ENCODE data around the gene ESPN.
"Not testable (repeated sequence)": the region's sequence is repeated elsewhere in the genome, so short reads cannot be mapped to it uniquely, and the experiment has no call there.

Gene ESPN

DNA sequence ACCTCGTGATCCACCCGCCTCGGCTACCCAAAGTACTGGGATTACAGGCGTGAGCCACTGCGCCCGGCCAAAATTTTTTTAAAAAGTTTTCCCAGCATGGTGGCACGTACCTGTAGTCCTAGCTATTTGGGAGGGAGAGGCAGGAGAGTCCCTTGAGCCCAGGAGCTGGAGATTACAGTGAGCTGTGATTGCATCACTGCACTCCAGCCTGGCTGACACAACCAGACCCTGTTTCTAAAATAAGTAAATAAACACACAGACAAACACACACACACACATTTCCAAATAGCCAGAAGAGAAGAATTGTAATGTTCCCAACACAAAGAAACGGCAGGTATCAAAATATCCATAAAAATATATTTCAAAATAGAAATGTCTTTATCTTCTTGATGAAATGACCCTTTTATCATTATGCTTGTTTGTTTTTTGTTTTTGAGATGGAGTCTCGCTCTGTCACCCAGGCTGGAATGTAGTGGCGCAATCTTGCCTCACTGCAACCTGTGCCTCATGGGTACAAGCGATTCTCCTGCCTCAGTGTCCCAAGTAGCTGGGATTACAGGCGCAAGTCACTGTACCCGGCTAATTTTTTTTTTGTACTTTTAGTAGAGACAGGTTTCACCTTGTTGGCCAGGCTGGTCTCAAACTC lies 14.2 kb upstream of the ESPN start:
- DNase-seq: no peak

DNA sequence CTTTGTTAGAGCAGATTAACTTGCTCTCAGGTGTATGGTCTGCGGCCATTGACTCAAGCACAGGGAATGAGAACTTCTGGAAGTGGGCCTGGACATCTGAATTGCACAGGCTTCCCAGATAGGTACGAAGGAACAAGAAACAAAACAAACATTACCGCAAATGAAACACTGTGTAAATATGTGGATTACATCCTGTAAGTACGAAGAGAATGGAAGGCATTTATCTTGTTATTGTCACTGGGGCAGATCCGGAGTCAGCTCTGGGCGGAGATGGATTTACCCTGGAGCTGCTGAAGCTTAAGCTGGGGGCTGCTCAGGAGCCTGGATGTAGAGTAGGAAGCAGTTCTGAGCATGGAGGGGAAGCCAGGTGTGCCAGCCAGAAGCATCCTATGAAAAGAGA lies 11.7 kb upstream of the ESPN start:
- no peak for DNase-seq

DNA sequence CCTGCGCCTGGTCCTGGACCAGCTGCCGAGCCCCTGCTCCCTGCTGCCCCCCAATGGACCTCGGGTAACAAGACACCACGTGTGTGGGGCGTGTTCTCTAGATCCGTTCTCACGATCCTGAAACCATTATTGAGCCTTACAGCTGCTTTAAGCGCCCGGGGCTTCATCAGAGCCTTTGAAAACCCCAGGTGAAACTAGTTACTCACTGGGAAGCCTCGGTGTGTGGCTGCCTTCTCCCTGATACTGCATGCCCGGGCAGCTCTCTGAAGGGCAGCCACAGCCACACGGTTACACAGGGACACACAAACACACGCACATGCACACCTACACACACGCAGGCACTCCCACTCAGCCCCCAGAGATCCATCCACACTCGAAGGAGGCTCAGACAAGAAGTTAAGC lies 10.1 kb upstream of the ESPN start:
- no peak for DNase-seq

DNA sequence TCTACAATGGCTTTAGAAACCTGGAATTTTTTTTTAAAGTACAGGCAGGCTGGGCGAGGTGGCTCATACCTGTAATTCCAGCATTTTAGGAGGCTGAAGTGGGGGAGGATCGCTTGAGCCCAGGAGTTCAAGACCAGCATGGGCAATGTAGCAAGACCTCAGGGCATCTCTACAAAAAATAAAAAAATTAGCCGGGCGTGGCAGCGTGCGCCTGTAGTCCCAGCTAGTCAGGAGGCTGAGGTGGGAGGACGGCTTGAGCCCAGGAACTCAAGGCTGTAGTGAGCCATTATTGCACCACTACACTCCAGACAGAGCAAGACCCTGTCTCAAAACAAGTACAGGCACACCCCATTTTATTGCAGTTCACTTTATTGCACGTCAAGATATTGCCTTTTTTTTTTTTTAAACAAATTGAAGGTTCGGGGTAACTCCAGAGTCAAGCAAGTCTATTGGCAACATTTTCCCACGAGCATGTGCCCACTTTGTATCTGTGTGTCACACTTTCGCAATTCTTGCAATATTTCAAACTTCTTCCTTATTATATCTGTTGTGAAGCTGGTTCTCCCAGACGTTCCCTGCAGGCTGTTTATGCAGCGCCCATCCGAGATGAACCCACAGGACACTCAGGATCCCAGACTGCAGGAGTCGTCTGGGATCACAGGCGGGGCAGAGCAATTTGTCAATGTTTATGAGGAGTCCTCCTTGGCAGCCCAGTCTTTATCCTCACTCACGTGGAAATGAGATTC lies 9.5 kb upstream of the ESPN start:
- no peak for DNase-seq

DNA sequence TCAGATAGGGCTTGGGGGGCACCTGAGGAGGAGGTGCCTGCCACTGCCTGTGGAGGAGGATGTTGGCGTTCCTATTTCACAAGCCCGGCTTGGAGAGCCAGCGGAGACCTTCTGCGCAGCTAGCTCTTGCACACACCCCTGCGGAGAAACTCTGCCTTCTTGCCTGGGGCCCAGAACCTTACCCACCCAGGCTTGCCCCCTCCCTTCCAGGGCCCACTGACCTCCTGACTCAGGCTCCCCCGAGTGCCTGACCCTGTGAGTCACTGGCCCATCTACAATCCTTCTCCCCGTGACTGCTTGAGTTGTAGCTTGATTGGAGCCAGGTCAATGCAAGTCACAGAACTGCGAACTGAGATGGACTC lies 8.3 kb upstream of the ESPN start:
- no peak for DNase-seq

DNA sequence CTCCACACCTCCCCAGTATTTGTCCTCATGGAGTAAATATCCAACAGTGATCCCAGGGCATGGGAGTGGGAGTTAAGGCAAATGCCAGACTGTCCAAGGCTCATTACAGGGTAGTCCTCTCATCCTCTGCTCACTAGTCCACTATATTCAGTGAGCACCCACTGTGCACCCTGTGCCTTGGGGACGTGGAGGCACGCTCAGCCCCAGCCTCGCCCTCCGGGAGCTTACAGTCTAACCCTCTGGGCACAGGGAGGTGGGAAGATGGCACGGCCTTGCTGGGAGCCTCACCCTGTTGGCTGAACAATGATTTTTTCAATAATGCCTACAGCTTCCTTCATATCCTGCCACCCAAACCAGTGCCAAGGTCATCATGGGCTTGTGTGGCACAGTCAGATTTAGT lies 7.7 kb upstream of the ESPN start:
- DNase-seq: no peak

DNA sequence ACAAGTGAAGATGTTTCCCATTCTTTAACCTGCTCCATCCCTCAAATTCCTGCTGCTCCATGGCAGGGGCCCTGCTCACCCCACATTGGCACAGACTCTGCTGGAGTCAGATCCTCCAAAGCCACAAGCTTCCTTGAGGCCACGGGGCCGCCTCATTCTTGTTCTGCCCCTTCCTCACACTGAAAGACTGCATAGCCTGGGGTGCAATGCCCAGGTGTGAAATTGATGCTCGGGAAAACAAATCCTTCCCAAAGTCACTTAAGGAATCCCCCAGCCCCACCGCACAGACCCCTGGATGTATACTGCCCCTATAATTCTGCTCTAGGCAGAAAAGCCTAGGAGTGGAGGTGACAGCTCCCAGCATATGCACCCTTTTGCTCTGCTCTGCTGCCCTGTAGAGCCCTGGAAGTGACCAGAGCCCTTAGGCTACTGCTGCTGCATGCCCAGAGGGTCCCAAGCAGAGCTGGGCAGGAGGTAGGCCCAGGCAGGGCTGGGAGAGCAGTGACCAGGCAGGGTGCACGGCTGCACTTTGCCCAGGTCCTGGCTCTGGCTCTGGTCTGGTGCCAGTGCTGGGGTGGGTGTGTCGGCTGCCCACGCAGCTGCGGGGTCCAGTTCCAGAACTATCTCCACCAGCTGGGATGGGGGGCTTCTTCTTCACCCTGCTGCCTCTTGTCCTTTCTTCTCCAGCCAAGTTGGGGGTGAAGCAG lies 6.5 kb upstream of the ESPN start:
- no peak for DNase-seq

DNA sequence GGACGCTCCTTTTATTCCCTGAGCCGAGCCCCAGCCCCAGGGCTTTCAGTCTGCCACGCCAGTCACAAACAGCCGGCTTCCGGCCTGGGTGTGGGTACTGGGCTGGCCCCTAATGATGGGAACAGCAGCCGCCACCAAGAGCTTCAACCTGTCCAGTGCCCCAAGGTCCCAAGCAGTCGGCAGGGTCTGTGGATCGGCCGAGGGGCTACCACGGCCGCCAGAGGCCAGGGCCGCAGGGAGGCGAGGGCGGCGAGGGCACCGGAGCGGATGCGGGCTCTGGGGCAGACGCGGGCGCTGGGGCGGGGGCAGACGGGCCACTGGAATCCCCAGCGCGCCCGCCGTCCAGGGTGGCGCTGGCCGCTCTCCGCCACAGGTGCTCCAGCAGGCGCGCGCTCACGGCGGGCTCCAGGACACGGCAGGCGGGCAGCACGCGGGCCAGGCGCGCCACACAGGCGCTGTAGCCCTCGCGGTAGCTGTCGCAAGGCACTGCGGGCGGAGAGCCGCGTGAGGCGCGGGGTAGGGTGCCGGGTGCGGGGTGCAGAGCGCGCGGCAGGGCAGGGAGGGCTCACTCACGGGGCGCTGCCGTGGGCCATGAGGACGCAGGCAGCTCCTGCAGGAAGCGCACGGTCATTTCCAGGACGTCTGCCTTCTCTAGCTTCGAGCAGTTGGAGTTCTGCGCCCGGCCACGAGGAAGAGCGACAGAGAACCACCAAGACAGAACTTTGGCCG lies 5.7 kb upstream of the ESPN start:
- DNase-seq: no peak

DNA sequence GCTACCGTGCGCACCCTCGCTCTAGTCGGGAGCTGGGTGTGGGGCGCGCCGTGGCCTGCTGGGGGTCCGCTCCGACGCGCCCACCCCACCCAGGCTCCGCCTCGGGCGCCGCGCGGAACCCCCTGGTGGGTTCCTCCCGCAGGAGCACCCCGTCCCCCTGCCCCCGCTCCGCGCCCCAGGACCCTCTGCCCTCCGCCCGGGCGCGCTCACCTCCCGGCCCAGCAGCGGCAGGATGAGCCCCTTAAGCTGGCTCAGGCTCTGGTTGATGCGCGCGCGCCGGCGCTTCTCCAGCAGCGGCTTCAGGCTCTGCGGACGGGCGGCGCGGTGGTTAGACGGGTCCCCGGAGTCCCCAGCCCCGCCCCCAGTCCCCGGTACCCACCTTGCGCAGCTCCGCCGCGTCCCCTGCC lies 5.2 kb upstream of the ESPN start:
- DNase-seq: no peak

DNA sequence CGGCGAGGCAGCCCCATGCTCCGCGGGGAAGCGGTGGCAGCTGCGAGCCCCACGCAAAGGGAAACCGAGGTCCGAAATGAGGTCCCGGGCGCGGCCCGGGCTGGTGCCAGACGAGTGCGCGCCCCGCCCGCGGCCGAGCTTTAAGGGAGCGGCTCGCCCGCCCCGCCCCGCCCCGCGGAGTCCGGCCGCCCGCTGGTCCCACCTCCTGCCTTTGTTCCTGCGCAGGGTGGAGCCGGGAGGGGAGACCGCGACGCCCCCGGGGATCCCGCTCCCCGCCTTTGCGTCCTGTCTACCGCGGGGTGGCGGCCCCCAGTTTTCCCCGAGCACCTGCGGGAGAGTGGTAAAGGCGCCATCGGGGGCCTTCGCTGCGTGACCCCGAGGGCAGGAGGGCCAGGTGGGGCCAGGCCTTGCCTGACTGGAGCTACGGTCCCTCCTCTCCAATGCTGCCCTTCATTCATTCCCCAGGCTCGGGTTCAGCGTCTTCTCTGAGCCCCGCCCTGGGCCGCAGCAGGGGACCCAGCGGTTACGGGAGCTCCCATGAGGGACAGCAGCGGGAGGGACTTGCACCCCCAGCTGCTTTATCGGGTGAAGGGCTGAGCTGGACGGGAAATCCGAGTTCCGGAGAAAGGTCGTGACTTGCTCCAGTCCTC lies 4.6 kb upstream of the ESPN start, which contains the start of gene HES2:
Gene HES2, minus strand, starts transcription at position 116 of the 650 bp plus-strand sequence. Its CDS starts 99 bp downstream, at position 17.
- no peak for DNase-seq

DNA sequence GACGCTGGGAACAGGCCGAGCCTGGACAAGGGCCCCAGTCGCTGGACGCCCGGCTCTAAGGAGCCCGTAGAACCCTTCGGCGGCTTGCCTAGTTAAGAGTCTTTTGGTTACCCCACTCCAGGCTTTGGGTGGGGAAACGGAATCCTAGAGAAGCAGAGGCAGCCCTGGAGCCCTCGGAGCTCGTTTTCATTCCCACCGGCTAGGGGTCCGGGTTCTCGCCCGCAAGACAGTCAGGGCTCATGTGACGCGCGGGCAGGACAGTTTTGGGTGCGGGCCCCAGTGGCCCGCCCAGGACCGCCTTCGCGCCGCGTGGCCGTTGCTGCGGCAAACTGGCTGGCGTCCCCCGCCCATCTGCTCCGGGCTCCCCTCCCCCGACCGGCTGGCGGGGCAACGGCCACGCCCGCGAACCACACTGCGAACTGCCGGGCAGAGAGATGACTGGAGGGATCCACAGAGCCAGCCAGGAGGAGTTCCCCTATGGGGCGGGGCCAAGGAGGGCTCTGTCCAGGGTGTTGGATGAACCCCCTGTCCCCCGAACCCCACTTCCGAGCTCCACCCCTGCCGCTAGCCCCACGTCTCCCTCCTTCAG lies 4.0 kb upstream of the ESPN start:
- DNase-seq: no peak

DNA sequence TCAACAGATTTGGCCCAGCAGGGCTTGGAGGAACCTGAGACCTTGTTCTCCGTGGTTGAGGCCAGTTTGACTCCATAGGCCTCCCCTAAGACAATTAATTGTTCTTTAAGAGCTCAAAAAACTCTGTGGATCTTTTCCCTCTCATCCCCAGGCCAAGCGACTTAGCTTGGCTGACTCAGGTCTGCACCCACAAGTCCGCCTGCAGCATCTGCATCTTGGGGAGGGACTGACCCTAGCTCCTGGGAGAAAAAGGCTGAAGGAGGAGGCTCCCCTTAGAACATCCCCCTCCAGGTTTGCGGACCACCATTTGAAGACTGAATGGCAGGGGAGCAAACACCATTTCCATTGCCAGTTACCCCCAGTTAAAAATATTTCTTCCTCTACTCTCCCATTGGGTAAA lies 3.3 kb upstream of the ESPN start:
- no peak for DNase-seq

DNA sequence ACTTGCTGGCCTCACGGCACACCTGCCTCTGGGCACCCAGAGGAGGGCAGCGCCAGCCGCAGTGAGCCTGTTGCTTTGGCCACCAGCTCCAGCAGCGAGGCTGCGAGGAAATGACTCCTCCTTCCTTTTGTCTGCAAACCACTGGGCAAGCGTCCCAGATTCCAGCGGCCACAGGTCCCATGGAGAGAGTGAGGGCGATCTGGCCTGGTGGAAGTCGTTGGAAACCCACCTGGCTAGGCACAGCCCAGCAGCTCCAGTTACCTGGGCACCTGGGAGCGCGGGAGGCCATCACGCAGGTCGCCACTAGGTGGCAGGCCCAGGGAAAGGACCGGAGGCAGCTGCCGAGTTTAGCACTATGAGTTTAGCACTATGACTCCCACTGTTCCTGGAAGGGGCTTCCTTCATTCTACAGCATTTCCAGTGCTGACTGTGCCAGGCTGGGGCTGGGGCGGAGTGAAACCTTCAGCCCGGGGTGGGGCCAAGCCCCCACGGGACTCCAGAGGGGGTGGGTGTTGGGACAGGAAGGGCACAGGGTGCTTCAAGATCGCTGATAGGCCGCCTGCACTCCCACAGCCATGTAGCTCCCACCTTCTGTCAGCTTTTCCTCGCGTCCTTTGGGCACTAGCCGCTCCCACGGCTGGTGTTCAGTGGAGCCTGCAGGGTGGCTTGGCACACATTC lies 1.1 kb upstream of the ESPN start:
- DNase-seq: peak in 1 of 14 donors; percentile 27

DNA sequence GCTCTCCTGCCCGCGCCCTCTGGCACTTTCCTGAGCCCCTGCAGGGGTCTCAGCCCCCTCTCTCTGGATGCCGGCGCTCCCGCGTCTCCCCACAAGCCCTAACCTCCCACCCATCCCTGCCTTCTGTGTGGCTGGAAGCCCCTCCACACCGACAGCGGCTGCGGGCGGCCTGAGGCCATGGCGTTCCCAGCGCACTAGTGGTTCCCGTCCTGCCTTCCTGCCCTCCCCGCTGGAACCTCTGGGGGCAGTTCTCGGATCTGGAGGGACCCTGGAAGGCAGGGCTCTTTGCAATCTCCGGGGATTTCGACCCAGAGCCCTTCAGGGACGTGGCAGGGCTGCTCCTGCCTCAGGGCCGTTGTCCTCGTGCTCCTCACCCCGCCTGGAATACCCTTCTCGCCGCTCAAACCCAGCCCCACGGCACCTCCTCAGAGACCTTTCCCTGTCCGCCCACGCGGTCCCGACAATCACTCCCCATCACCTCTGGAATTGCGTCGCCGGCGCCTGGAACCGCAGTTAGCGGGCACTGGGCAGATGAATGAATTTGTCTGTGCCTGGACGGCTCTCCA lies 493 bp upstream of the ESPN start:
- no peak for DNase-seq

DNA sequence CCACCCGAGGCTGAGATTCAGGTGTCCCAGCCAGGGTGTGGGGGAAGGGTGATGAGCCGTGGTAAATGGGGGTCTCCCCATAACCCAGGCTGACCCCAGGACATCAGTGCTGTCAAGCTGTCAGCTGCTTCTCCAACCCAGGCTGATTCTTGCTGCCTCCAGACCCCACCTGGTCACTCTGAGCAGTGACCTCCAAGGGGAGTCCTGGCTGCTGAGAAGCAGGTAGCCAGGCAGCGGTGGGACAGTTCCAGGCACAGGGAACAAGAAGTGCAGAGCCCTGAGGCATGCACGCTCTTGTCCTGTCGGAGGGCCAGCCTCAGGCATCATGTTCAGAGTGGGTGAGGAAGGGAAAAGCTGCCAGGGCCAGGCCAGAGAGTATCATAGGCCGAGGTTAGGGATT lies 1.1 kb downstream of the ESPN start:
- no peak for DNase-seq

DNA sequence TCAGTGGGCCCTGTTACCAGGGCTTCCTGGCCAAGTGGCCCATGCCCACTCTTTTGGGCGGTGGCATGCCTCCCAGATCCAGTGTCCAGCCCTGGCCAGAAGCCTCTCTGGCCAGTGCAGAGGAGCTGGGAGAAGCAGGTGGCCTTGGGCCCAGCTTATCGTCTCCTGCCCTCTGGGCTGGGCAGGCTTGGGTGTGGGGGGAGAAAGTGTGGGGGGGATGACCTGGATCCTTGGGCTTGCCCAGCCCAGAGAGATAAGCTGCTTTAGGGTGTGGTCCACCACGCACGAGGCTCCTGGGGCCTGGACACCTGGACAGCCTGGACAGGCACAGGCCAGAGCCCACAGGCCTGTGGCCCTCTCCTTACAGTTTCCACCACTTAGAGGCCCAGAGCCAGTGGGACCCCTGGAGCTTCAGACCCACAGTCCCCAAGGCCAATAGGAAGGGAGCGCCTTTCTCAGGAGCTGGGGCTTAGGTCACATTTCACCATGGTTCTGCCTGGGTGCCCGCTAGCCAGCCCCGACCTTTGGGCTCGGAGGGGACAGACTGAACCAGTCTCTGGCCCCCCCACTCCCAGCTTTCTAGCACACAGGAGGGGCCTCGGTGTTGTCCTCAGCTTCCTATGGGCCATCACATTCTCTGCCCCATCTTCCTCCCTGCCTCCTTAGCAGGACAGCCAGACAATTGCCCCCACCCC lies 1.8 kb downstream of the ESPN start:
- DNase-seq: no peak

DNA sequence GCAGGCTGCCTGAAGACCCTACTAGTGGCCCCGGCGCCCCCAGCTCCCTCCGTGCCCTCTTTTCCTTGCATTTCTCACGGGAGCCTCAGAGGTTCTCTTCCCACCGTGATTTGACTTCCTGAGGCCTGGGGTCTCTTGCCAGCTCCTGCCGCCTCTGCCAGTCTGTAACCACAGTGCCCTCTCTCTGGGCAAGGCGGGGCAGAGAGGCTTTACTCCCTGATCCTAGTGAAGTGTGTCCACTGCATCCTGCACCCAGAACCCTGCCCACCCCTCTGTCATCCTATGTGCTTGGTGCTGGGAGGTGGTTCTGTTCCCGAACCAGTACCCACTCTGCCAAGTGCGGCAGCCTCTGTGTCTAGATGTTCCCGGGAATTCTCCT lies 2.4 kb downstream of the ESPN start:
- no peak for DNase-seq

DNA sequence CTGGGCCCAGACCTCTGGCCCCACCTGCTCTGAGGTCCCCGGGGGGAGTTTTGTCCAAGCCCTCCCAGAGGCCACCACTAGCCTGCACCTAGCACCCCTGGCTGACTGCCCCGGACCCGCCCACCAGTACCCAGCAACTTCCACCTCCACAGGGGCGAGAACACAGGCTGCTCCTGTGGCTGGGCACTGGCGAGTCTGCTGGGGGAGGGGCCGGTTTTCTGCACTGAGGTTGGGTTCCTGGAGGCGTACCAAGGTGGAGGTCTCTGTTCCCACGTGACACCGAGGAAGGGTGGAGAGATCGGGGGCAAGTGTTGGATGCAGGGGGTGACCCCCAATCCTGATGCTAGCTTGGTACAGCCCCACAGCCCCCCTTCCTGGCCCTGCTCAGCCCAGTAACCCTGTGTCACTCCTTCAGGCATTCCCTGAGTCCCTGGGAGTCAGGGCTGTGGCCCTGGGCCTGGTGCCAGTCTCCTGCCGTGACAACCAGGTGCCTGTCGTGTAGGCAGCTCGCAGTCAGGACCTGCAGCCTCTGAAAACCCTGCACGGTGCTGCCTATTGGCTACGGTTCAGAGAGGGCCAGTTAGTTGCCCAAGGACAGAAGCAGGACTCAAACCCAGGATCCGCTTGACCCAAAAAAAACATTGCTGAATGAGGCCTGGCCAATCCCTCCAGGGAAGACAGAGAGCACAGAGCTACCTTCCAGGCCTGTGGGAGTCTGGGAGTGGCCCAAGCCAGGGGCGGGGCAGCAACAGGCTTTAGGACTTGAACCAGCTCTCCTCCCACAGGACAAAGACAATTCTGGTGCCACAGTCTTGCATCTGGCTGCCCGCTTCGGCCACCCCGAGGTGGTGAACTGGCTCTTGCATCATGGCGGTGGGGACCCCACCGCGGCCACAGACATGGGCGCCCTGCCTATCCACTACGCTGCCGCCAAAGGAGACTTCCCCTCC lies 3.1 kb downstream of the ESPN start:
- DNase-seq: peak in 1 of 14 donors; percentile 37

DNA sequence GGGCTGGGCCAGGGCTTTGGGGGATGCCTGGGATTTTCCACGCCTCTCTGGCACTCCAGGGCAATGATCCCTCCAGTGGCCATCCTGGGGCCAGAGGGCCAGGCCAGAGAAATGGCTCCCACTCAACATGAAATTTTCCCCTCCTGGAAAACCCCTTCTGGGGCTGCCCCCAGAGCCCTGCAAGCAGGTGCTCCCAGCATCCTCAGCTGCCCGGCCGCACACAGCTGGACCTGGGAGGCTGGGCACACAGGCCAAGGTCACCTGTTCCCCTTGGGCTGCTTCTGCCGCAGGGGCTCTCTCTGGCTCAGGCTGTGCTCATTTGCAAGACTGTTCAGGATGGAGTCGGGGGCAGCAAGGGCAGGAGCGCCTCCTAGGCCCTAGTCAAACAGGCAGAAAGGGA lies 3.9 kb downstream of the ESPN start:
- not testable (repeated sequence) for DNase-seq

Data from C1 segment of cervical spinal cord (tissue), 14 donors.